ENCODE data around the gene MARCOL.

The MARCOL gene

DNA sequence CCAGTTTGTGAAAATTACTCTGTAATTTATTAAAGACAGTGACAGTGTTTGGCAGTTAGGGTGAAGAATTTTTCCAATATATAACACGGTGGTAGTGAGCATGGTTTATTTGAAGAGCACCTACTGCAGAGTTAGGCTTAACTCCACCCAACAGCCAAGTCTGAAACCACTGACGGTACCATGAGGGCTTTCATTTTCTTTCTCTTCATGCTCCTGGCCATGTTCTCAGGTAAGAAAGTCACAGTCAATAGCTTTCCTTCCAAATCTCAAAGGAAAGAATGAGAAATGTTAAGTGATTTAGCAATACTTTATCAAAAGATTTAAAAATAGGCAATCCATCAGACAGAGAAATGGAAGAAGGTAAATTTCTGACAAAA lies at the start of gene MARCOL:
Gene MARCOL (plus strand): TSS at position 108 of the 377 bp plus-strand sequence. CDS start 73 bp downstream, at position 181.
- DNase-seq, result no peak

DNA sequence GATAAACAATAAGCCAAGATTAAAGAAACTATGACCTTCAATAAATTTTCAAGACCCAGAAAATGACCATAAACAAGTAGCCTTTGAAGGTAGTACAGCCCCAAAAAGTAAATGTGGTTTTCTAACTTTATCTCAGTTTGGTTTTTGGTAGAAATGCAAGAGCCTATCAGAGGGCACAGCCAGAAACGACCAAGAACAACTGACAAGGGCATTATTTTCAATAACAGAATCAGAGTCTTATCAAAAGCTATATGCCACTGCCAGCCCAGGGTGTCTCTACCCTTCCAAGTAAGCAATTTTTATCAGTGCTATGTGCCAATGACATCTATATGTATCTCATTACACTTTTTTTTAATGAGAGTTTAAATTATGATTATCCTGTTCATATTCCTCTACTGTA lies 47.3 kb upstream of the MARCOL start:
- no peak for DNase-seq

DNA sequence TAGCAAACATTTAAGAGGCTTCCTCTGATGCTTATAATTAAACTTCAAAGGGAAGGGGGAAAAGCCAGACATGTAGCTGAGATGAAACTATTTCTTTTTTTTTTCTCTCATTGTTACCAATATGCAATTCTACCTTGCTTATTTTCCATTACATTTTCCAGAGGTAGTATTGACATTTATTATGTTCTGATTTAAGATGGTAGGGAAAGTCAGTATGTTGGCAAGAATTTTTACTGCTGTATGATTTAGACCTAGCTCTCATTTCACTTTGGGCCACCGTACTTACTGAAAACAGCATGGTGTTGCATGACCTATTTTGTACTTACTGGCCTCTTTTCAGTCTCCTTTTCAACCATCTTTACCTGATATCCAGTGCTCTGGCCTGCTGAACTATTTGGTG lies 45.1 kb upstream of the MARCOL start:
- no peak for DNase-seq

DNA sequence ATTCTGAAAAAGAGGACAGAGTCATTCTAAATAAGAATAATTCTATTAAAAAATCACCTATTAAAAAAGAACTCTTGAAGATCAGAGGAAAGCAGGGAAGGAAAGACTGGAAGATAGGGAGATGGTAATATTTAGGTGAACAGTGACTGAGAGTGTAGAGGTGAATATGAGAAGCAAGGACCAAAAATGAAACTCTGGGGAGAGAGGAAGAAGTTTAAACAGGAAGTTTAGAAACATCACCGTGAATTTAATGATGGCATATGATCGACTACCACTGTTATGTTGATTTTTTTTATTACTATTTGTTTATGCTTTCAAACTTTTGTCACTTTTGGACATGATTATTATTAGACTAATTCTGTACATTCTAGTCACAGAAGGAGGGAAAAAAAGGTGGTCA lies 37.2 kb upstream of the MARCOL start:
- no peak for DNase-seq

DNA sequence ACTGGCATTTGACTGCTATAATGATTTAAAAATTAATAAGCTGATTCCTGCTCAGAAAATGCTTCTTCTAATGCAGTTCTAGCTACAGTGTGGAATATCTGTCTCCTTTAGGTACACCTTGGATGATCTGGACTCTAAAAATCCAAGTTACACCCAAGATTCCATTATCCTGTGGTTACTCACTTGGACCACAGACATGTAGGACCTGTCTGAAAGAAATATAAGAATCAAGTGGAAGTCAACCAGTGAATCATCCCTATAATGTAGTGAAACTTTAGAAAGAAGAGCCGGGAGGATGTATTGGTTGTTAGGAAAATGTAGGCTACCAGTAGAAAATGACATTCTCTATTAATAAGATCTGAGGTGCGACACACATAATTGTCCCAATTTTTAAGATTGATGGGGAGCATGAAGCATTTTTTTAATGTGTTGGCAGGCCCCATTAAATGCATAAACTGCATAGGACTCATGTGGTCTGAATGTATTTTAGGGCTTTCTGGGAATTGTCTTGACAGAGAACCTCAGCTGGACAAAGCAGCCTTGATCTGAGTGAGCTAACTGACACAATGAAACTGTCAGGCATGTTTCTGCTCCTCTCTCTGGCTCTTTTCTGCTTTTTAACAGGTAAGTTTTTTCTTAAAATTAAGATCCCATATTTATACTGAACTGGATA lies 35.7 kb upstream of the MARCOL start, which contains the start of gene SPINK6:
Gene SPINK6 (plus strand): TSS at position 512 of the 673 bp plus-strand sequence. CDS start 55 bp downstream, at position 567.
- no peak for DNase-seq

DNA sequence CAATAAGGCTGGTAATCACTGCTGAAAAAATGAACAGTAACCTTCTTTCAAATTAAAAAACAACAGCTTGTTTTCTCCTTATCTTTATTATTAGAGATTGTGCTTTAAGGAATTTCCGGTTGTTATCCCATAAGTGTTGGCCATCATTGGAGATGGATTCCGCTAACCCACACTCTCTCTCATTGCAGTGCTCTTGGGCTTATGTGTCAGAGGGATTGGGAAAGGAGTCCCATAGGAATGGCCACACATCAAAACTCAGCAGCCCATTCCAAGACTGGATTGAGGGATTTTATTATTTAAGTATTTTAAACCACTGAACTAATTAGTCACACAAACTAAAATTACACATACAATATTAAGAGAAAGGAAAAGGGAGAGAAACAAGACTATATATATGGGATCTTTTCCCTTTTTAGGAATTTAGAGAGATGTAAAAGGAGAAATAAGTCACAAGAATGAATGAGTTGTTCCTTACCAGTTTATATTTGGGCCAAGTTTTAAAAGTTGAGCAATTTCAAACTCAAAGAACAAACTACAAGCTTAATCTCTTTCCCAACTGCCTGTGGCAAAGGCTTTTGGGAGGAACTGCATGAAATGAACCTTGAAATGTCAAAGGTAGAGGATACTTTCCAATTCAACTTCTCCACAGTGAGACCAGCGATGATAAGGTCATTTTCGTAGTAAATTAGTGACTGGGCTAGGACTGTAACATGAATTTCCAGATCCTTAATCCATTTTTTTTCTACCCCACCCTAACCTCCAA lies 33.1 kb upstream of the MARCOL start:
- no peak for DNase-seq

- no peak for DNase-seq
Observed at GRCh38 chr5:148205865-148206264, 32.5 kb upstream of the MARCOL start.

GRCh38 chr5:148206620-148207019 lies 31.7 kb upstream of the MARCOL start:
- no peak for DNase-seq

- no peak for DNase-seq
Observed at GRCh38 chr5:148208226-148208625, 30.1 kb upstream of the MARCOL start.

DNA sequence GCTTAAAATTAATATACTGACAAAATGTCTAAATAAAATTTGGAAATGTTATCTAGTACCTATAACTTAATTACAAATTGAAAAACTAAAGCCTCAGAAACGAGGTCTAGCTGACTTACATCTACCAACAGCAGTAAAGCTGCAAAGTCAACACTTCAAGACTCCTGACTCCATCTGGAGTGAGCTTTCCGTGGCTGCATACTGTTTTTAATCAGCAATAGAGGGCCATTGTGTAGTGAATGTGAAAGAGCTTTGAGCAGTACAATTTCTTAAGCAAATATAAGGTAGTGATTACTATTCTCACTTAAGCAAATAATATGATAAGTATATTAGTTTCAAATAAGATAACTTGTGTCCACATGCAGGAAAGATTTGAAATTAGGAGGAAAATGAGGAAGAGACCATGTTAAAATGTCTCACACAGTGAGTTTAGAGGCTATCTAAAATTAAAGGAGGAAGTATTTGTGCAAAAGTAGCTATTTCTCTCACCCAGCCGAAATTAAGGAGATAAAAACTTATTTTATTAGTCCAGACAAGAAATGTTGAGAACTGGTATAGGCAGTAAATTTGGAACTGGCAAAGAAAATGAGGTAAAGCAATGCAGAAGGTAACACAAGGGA lies 29.1 kb upstream of the MARCOL start:
- no peak for DNase-seq

DNA sequence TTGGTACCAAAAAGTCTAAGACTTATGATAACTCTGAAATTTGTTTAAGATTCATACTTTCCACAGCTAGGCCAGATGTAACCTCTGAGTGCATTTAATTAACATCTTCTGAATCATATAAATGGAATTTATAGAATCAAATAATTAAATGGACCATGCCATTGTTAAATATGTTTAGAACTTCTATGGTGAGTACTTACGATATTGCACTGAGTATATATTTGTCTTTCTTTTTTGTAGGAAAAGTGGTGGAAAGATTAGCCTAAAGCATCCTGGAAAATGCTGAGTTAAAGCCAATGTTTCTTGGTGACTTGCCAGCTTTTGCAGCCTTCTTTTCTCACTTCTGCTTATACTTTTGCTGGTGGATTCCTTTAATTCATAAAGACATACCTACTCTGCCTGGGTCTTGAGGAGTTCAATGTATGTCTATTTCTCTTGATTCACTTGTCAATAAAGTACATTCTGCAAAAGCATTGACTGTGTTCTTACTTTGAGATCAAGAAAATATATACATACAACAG lies 23.6 kb upstream of the MARCOL start:
- no peak for DNase-seq

DNA sequence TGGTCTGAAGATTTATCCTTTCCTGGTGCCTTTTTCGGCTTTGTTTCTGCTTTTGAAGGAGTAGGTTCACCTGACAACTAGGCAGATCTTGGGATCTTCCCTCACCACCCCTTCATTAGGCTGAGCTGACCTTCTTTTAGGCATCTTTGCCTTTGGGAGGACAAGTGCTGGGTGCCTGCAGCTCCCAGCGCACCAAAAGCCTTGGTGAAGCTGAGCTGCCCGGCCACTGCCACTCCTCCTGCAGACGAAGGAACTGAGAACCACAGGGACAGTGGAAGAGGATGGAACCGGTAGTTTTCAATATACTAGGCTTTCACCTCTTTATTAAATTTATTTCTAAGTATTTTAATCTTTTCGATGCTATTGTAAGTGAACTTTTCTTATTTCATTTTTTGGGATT lies 16.8 kb upstream of the MARCOL start:
- DNase-seq, result no peak

DNA sequence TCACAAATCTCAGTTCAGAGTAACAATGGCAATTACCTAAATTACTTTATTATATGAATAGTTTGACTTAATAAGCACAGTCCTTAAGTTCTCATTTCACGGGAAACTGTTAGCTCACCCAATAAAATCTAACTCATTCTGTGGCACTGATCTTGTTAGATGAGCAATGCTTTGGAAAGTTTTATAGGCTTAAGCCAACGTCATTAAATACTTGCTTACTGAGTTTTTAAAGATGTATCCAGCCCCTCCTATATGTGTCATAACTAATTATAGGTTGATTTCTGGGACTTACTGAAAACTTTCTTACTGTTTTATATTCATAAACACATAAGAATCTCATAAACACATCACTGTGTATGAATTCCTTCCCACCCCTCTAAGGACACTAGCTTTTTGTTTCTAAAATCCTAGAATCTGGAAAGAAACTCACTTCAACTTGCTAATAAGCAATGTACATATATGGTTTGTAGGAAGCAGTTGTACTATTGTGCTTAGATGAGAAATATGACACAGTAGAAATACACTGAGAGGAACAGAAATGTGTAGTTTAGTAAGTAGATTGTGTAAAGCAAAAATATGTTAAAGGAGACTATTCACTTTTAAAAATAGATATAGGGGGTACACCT lies 14.1 kb upstream of the MARCOL start:
- peak; percentile 2 for DNase-seq

GRCh38 chr5:148228392-148228984 lies 9.8 kb upstream of the MARCOL start:
- no peak for DNase-seq

DNA sequence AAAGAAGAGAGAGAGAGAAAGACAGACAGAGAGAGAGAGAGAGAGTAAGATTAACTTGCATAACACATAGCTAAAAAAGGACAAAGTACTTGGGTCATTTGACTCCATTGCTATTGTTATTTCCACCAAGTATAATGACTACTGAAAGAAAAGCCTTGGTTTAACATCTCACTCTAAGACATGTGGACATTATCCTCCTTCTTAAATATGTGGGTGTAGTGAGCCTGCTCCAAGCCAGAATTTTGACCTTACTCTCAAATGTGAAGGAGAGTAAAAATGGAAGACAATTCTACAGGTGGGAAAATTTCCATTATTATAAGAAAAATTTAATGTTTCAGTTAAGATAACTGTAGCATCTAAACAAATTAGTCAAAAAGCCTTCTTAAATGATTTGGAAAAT lies 8.5 kb upstream of the MARCOL start:
- no peak for DNase-seq

DNA sequence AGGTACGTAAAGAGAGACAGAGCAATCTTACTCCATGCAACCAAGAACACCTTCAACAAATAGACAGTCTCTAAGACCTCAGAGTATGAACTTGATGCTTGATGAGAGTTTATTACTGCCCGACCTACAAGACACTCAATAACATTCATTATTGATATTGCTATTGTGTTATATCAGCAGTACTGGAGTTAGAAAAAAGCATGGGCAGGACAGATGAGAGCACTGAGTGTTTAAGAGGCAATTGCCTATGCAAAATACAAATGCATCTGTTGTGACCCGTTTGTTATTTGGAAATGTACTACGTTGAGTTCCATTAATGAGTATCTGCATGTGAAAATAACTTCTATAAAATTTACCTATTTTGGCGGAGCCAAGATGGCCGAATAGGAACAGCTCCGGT lies 8.1 kb upstream of the MARCOL start:
- no peak for DNase-seq

DNA sequence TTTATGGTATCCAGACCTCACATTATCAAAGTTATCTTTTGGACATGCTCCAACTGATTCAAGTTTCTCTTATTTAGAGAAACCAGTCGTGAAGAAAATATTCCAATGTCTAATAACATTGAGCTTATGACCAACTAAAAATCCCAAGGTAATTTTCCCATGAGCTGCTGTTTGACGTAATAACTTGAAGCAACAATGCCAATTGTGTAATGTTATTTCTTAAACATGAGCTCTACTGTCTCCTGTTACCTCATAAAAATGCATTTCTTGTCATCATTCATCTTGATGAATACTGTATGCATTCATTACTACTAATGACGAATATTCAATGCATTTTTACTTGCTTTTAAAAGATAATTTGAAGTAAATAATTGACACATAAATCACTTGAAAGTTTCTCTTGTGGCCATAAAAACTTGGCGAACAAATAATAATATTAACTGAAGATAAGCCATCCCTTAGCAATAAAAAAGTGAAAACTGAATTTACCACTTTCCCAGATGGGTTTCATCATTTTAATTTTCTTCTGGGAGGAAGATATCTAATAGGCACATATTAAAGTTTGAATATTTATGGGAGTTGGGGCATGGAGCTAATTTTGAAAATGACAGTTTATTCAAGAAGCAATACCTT lies 424 bp upstream of the MARCOL start:
- DNase-seq, result no peak

DNA sequence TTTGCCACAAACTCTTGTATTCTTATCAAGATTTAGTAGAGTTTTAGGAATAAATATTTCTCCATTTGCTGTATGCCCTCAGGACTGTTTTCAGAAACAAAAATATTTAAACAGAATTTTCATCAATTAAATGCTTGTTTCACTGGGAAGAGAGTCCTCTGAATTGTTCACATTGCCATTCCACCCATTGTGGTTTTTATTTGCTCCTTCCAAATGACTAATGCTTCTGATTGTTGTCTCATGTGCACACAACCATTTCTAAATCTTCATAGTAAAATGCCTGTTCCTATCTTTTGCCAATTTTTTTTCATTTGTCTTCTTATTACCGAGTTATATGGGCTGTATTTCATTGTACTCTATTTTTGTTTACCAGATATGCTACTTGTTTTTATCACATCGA lies 10.6 kb downstream of the MARCOL start:
- no peak for DNase-seq

GRCh38 chr5:148255456-148255855 lies 17.1 kb downstream of the MARCOL start:
- no peak for DNase-seq

GRCh38 chr5:148259288-148259687 lies 21.0 kb downstream of the MARCOL start:
- DNase-seq, result no peak

GRCh38 chr5:148261221-148261620 lies 22.9 kb downstream of the MARCOL start:
- DNase-seq, result no peak

GRCh38 chr5:148267962-148268361 lies 29.6 kb downstream of the MARCOL start:
- no peak for DNase-seq
